ENCODE data around the gene UBE2J2.

GRCh38 chr1:1315435-1315954, 41.8 kb upstream of the UBE2J2 start:
- TF ChIP-seq CTCF (IDR thresholded peaks at IDR 0.05) (no peak), ELF1 (IDR thresholded peaks at IDR 0.05) (no peak), USF1 (IDR thresholded peaks at IDR 0.05; ENCODE audit: borderline replicate concordance, low read depth) (no peak), GATA2 (CRISPR knock-in tag; IDR thresholded peaks at IDR 0.05) (no peak), PBX3 (IDR thresholded peaks at IDR 0.05) (no peak), TCF12 (IDR thresholded peaks at IDR 0.05) (no peak)

Measured in SK-N-SH (cell line).